B cell (primary cell): Measurements from ENCODE around the gene ITGB3.

ENCODE experiments used
- EZH2 ChIP-seq: IDR thresholded peaks from 2 replicates; pipeline ENCODE4 v1.6.1; 2012; ENCODE audit warnings: borderline replicate concordance, low read depth, mild to moderate bottlenecking, moderate library complexity, low read length; ENCODE audit not compliant: insufficient read depth, poor library complexity, severe bottlenecking
- TF ChIP-seq, protein P1 (sequence below): fragments of 200-600 bp; IDR thresholded peaks from one replicate; pipeline ENCODE4 v1.8.0; 2022; ENCODE audit warnings: antibody characterized with exemption, mild to moderate bottlenecking

DNA sequence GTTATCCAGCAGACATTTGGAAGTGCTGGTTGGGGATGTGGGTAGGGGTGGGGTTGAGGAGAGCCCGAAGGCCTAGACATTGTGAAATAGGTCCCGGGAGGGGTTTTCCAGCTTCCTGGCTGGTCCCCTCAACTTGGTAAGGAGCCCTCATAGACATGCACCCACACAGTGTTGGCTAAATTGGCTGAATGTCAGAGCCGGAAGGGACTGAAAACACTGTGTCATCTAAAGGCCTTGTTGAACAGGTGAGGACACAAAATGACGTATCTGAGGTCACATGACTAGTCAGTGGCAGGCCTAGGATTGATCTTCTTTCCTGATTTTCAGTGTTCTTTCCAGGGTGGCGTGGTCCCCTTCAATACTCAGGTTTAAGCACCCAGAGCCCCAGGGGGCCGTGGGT lies 27.6 kb downstream of the ITGB3 start:
- TF ChIP-seq, protein P1, sequence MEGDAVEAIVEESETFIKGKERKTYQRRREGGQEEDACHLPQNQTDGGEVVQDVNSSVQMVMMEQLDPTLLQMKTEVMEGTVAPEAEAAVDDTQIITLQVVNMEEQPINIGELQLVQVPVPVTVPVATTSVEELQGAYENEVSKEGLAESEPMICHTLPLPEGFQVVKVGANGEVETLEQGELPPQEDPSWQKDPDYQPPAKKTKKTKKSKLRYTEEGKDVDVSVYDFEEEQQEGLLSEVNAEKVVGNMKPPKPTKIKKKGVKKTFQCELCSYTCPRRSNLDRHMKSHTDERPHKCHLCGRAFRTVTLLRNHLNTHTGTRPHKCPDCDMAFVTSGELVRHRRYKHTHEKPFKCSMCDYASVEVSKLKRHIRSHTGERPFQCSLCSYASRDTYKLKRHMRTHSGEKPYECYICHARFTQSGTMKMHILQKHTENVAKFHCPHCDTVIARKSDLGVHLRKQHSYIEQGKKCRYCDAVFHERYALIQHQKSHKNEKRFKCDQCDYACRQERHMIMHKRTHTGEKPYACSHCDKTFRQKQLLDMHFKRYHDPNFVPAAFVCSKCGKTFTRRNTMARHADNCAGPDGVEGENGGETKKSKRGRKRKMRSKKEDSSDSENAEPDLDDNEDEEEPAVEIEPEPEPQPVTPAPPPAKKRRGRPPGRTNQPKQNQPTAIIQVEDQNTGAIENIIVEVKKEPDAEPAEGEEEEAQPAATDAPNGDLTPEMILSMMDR = no peak
- no peak for TF ChIP-seq EZH2
